CD1c-positive myeloid dendritic cell (primary cell): ENCODE measurements around the gene KRTAP5-3.
"Not testable (repeated sequence)": the region's sequence is repeated elsewhere in the genome, so short reads cannot be mapped to it uniquely, and the experiment has no call there.

Experiments
- DNase-seq: peaks from one replicate; pipeline ENCODE4 v3.0.0-alpha.2; 2016; ENCODE audit errors: extremely low spot score

The KRTAP5-3 gene

DNA sequence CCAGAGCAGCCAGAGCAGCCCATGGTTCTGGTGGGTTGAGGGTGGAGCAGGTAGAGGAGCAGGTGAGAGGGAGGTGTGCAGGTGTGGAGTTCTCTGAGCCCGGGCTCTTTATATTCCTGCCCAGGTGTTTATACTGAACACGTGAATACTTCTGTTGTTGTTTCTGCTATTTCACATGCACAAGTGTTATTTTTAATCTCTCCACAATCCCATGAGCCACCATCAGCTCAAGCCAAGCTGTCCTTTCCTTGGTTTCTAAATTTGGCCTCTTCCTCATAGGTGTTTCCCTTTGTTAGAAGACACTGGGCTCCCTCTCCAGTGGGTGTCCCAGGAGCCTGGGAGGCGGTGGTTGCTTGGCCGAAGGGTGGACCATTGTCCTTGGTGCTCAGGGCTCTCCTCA lies at the start of gene KRTAP5-3:
Gene KRTAP5-3 (minus strand): TSS at position 101 of the 400 bp plus-strand sequence. CDS start 78 bp downstream, at position 23.
- DNase-seq: no peak

GRCh38 chr11:1656670-1657069 lies 48.4 kb upstream of the KRTAP5-3 start:
- DNase-seq: no peak

DNA sequence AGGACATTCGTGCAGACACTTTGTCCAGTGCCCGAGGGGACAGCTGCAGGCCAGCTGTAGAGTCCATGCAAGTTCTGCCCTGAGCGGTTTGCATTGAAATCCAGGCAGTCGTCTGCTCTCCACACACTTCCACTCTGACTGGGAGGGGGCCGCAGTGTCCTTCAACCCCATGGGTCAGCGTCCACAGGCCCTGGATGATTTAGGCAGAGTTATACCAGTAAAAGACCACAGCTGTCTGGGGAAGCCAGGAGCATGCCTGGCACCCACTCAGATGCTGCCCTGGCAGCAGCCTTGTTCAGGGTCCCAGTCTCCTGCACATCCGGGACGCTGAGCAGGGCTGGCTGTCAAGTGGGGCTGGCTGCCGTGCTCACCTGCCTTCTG lies 47.8 kb upstream of the KRTAP5-3 start:
- DNase-seq: no peak

GRCh38 chr11:1655168-1656060 lies 47.2 kb upstream of the KRTAP5-3 start:
- DNase-seq: no peak

DNA sequence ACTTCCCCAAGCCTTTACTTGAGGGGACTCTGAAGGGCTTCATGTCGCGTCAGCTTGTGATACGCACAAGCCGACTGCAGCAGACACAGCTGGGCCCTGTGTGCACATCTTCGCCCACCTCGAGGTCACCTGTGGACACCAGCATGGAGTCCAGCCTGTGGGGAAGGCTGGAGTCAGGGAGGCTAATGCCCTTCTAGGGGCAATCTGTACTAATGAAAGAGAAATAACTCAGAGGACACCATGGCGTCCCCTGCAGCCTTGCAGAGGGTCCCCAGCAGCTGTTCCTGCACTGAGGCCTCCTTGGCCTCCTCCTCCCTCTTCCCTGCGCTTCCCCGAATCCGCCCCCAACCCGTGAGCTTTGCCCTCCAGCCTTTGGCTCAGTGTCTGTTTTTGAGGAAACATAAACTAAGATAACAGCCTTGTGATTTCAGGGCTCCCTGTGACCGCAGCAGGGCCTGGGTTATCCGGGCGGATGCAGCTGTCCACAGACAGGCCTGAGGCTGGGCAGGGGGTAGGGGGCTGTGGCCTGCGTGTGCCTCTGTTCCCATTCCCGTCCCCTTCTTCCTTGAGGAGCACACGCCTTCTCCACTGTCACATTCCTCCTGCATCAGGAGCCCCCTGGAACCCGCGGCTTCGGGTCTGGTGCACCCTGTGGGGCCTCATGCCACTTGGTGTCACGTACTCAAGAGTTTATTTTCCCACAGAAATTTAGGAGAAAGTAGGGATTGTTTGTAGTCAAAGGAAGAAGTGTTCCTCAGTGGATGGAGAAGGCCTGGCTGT lies 46.3 kb upstream of the KRTAP5-3 start:
- DNase-seq: no peak

- DNase-seq: no peak
These were observed 45.5 kb upstream of the KRTAP5-3 start for GRCh38 chr11:1653541-1654387.

GRCh38 chr11:1652771-1653540 lies 44.7 kb upstream of the KRTAP5-3 start:
- DNase-seq: peak; percentile 83

- DNase-seq: no peak
These were observed 44.1 kb upstream of the KRTAP5-3 start for GRCh38 chr11:1652442-1652770.

GRCh38 chr11:1652026-1652425 lies 43.8 kb upstream of the KRTAP5-3 start:
- DNase-seq: no peak

DNA sequence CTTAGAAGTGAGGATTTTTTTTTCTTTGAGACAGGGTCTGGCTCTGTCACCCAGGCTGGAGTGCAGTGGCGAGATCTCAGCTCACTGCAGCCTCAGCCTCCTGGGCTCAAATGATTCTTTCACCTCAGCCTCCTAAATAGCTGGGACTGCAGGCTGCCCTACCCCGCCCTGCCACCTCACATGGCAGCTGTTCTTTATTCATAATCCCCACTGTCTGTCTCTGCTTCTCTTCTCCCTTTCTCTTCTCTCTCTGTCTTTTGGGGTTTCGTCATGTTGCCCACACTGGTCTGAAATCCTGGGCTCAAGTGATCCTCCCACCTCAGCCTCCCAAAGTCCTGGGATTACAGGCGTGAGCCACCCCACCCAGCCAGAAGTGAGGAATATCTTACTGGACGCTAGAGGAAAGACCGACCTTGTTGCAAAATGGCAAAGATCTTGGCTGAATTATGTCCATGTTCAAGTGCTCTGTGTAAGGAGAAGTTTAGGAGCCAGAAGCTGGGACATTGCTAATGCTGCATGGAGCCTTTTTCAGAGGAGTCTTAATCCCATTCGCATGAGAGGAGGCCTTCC lies 43.2 kb upstream of the KRTAP5-3 start:
- no peak for DNase-seq

DNA sequence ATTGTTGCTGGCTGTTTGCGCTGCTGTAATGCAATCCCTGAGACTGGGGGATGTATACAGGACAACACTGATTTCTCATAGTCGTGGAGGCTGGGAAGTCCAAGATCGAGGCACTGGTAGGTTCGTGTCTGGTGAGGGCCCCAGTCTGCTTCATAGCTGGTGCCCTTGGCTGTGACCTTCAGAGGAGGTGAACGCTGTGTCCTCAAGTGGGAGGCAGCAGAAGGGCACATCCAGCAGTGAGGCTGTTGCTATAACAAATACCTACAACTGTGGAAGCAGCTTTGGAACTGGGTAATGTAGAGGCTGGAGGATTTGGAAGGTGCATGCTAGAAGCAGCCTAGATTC lies 42.6 kb upstream of the KRTAP5-3 start:
- no peak for DNase-seq

GRCh38 chr11:1650034-1650917 lies 42.0 kb upstream of the KRTAP5-3 start:
- DNase-seq: no peak

- no peak for DNase-seq
These were observed 40.6 kb upstream of the KRTAP5-3 start for GRCh38 chr11:1648653-1649420.

GRCh38 chr11:1647901-1648652 lies 39.8 kb upstream of the KRTAP5-3 start:
- no peak for DNase-seq

- DNase-seq: not testable (repeated sequence)
These were observed 38.3 kb upstream of the KRTAP5-3 start for GRCh38 chr11:1646540-1646939.

DNA sequence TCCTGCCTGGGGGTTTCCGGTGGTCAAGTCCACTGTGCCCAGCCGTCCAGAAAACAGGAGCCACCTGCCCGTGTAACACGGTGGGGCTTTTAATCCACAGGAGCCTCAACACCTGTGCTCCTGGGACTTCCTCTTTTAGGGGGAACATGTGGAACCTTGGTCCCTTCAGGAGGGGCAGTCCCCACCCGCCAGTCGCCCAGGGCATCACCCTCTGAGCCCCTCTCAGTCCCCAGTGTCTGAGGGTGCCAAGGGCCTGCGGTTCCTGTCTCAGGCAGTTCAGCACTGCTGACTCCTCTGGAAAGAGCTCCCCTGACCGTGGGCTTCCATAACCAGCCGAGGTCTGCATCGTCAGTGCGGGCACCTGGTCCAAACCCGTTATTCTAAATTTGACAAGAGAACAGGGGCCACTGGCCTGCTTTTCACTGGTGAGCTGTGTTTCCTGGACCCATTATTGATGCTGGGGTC lies 37.1 kb upstream of the KRTAP5-3 start:
- DNase-seq: no peak

DNA sequence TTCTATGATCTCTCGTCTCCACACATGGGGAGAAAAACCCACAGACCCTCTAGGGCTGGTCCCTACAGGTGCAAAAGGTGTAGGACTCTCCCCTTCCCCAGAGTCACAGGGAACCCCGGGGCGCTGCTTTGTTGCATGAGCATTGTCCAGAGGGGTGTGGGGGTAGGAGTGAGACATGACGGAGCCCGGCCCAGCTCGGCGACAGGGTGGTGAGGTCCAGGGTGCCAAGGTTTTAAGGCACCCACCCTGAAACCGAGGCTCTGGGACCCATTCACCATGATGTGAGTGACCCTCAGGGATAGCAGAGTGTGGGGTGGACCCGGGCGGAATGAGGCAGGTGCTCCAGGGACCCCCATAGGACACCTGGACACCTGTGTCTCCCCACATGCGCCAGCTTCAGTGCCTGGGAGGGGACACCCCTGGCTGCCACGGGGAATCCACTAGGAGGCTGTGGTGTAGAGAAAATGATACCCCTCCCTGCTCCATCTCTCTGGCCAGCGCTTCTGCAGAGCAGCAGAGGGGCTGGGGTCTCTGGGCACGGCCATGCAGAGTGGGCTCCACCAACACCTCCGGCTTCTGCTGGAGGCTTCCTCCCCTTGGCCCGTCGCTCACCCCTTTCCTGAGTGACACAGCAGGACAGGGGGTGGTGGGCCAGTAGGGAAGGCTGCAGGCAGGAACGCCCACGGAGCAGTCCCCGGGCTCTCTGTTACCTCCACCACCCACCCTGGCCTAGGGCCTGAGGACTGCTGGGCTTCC lies 36.5 kb upstream of the KRTAP5-3 start:
- DNase-seq: no peak
